Spleen (tissue), 11 donors: ENCODE results near the gene IRS1. TPM values are rescaled to one million over a fixed set of nuclear protein-coding genes. Genes with fewer than 3 reads are reported as not detected.

ENCODE experiments used
- DNase-seq: peaks from one replicate; pipeline ENCODE4 v3.0.0-alpha.2; 2020
- H3K27ac ChIP-seq, 8 donors: fragments of 200-600 bp; sonication (generic) in 7 of 8; 1 replicate in 4 of 8; 2 replicates in 4 of 8; pipeline versions ENCODE4 v1.5.0 to v1.8.0; 2016 to 2021; ENCODE audit warnings: inconsistent platforms in 4 of 8, mild to moderate bottlenecking in 4 of 8, moderate library complexity in 1 of 8
- H3K27me3 ChIP-seq, 7 donors: fragments of 200-600 bp; sonication (generic) in 6 of 7; replicated peaks in 1 of 7; 1 replicate in 4 of 7; 2 replicates in 3 of 7; pipeline versions ENCODE4 v1.5.0 to v1.8.0; 2016 to 2021; ENCODE audit warnings: inconsistent platforms in 3 of 7, mild to moderate bottlenecking in 1 of 7
- H3K36me3 ChIP-seq, 6 donors: fragments of 200-600 bp; sonication (generic) in 5 of 6; 1 replicate in 4 of 6; 2 replicates in 2 of 6; pipeline versions ENCODE4 v1.5.0 to v1.8.0; 2016 to 2021; ENCODE audit warnings: inconsistent platforms in 2 of 6
- H3K4me1 ChIP-seq, 6 donors: fragments of 200-600 bp; sonication (generic) in 5 of 6; 1 replicate in 3 of 6; 2 replicates in 3 of 6; pipeline versions ENCODE4 v1.5.0 to v1.8.0; 2016 to 2021; ENCODE audit warnings: inconsistent platforms in 3 of 6
- H3K4me3 ChIP-seq, 8 donors: fragments of 200-600 bp; sonication (generic) in 7 of 8; 1 replicate in 4 of 8; 2 replicates in 4 of 8; pipeline versions ENCODE4 v1.5.0 to v1.8.0; 2016 to 2021; ENCODE audit warnings: inconsistent platforms in 4 of 8, mild to moderate bottlenecking in 4 of 8, moderate library complexity in 2 of 8
- H3K9me3 ChIP-seq, 8 donors: fragments of 200-600 bp; sonication (generic) in 7 of 8; 1 replicate in 4 of 8; 2 replicates in 4 of 8; pipeline versions ENCODE4 v1.5.0 to v1.8.0; 2016 to 2021; ENCODE audit warnings: inconsistent platforms in 4 of 8
- POLR2A ChIP-seq, 3 donors: fragments of 450-650 bp; IDR thresholded peaks; one replicate each; pipeline ENCODE4 v1.5.1; 2017; ENCODE audit warnings: antibody characterized with exemption in 3 of 3, mild to moderate bottlenecking in 1 of 3
- POLR2AphosphoS5 ChIP-seq, 3 donors: sonication (generic); formaldehyde crosslinking; IDR thresholded peaks; one replicate each; pipeline ENCODE4 v1.5.1; 2017; ENCODE audit warnings: antibody characterized with exemption in 3 of 3
- WGBS, 5 donors: extraction: QIAGEN DNeasy Blood & Tissue Kit in 3 of 5; methylation state at CpG; one replicate each; pipeline versions ENCODE4 v1.1.5 to v1.1.7; 2013 to 2018; 5-methylcytosine and 5-hydroxymethylcytosine counted together
- intact Hi-C: fragments of 100-400 bp; cut with DNase I; formaldehyde crosslinking; loops from one replicate; pipeline ENCODE4 v1.15.0; 2023; ENCODE audit warnings: low total_unique reads
- polyA plus RNA-seq, 3 donors: library from polyadenylated mRNA; stranded (reverse); fragments of 200-250 nt; gene quantifications; one replicate each; pipeline ENCODE4 v1.2.1, GENCODE V29; 2013
- total RNA-seq, 7 donors: library from RNA; depleted of rRNA in 3 of 7; stranded (reverse); fragments of >200 nt in 3 of 7; fragmentation: NEBNext Ultra II Directional in 4 of 7; extraction: Animal tissue kit (Norgen Biotek cat#: 25700) in 4 of 7; gene quantifications; one replicate each; pipeline versions ENCODE4 v1.1.0 to v1.2.1, GENCODE V29; 2016 to 2021
- TF ChIP-seq, protein P1 (sequence below), 11 experiments: fragments of 200-600 bp in 7 of 11; fragments of 450-650 bp in 4 of 11; sonication (generic) in 4 of 11; IDR thresholded peaks in 8 of 11; conservative IDR thresholded peaks in 3 of 11; 1 replicate in 7 of 11; 2 replicates in 4 of 11; pipeline versions ENCODE4 v1.4.0 to v1.8.0; 2016 to 2021; ENCODE audit warnings: antibody characterized with exemption in 11 of 11, inconsistent platforms in 4 of 11, mild to moderate bottlenecking in 1 of 11
- donor health status: healthy with polysubstance abuse.
- donor health status: DM: no; HTN: no; CAD: no; lungs with moderate emphysema.
- donor health status: DM: no; HTN: no; CAD: no.
- donor health status: Bipolar disorder and iron deficiency.
- donor health status: healthy.
- donor health status: DM: no; HTN: no; CAD: no.
- donor health status: DM: yes; HTN: yes; CAD: no.

Gene IRS1
- total and polyA plus RNA-seq, 10 donors, result 0.89 to 11.6 (median 8.2) TPM

DNA sequence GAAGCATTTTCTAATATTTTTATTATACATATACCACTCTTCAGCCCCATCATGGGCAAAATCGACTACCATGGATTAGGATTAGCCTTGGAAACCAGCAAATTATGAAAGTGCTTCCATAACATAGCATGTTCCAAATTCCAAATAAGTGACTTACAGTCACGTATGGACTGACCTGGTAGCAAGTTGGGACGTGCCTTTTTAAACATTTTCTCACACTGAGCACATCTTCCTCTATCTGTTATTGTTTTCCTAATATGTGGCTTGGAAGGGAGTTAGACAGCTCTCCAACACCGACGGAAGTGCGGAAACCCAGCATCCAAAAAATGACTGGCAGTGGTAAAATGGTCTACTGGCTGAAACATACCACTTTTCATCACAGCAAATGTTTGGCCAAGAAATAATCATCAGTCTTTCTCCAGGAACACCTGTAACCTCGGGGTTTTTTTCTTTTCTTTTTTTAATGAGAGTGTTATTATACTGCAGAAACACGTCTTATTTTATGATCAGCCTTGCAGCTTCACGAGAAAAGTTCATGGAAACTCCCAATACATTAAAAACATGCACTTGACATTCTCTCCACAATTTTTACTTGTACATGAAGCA, 107.0 kb downstream of the IRS1 start:
- Histone ChIP-seq H3K27ac (no peak overlapping the region), H3K9me3 (peaks cover 0 to 7% (median 0%) of the 10 kb centered on the region in 8 donors), H3K27me3 (peaks cover 0 to 44% (median 9%) of the 10 kb centered on the region in 7 donors), H3K36me3 (no peaks in the 10 kb centered on the region), H3K4me3 (no peak overlapping the region), H3K4me1 (peaks cover 0 to 25% (median 11%) of the 10 kb centered on the region in 6 donors)
- WGBS, 5 donors, result 73 to 84% (median 82%) methylated on average over 9 of the region's 9 CpGs
- TF ChIP-seq POLR2A (IDR thresholded peaks at IDR 0.05) (no peak), POLR2AphosphoS5 (IDR thresholded peaks at IDR 0.05) (no peak)
- TF ChIP-seq, protein P1, sequence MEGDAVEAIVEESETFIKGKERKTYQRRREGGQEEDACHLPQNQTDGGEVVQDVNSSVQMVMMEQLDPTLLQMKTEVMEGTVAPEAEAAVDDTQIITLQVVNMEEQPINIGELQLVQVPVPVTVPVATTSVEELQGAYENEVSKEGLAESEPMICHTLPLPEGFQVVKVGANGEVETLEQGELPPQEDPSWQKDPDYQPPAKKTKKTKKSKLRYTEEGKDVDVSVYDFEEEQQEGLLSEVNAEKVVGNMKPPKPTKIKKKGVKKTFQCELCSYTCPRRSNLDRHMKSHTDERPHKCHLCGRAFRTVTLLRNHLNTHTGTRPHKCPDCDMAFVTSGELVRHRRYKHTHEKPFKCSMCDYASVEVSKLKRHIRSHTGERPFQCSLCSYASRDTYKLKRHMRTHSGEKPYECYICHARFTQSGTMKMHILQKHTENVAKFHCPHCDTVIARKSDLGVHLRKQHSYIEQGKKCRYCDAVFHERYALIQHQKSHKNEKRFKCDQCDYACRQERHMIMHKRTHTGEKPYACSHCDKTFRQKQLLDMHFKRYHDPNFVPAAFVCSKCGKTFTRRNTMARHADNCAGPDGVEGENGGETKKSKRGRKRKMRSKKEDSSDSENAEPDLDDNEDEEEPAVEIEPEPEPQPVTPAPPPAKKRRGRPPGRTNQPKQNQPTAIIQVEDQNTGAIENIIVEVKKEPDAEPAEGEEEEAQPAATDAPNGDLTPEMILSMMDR (IDR thresholded peaks at IDR 0.05 in 8 of 11, conservative IDR thresholded peaks at IDR 0.05 in 3 of 11), result no peak
- intact Hi-C loops, result no loop called here
- DNase-seq, result no peak

DNA sequence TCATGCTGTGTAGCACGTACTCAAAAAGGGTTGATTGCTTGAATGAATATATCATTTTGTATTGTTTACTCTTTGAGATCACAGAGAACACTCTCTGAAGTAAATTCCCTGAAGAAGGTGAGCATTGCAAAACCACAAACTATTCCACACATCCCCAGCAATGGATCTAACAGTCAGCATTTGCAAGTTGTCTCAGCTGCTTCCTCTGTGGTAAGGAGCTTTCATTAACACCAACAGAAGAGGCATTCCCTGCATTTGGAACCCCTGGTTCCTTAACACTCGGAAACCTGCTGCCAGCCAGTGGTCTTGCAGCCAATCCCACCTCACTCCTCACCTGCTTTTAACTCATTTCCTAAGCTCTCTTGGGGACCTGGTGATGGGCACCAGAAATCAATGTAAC, 108.4 kb downstream of the IRS1 start:
- TF ChIP-seq POLR2AphosphoS5 (IDR thresholded peaks at IDR 0.05), result no peak
- no peak for TF ChIP-seq POLR2A (IDR thresholded peaks at IDR 0.05)
- TF ChIP-seq, protein P1 (IDR thresholded peaks at IDR 0.05 in 8 of 11, conservative IDR thresholded peaks at IDR 0.05 in 3 of 11), result no peak
- DNase-seq, result no peak
- Histone ChIP-seq H3K9me3 (peaks cover 0 to 7% (median 0%) of the 10 kb centered on the region in 8 donors), H3K27me3 (peaks cover 0 to 49% (median 9%) of the 10 kb centered on the region in 7 donors), H3K36me3 (no peaks in the 10 kb centered on the region), H3K4me3 (no peak overlapping the region), H3K27ac (no peak overlapping the region), H3K4me1 (peaks cover 0 to 25% (median 11%) of the 10 kb centered on the region in 6 donors)
- WGBS, 5 donors, result 34 to 59% (median 50%) methylated on average over 2 of the region's 2 CpGs
- intact Hi-C loops, result no loop called here

DNA sequence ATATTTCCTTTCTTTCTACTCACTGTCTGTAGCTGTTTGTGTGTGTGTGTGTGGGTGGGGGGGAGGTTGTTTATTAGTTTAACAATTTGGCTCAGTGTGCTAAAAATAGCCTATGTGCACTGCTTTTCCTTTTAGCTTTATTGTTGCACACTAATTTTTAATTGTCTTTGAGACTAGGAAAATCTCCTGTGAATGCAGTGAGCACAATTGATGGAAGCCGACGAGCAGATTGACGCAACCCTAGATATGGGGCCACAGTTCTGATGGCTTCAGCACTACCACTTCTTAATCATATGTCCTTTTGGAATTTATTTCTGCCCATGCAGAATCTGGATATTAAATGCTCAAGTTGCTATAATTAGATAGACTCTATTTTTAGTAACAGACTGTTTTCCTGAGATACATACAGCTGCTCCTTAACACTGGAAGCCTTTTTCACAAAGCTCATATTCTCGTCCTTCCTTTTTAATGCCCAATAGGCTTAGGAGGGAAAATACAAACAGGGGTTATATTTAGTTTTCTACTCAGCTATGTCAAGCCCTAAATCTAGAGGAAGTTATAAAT, 109.1 kb downstream of the IRS1 start:
- 13 to 30% (median 24%) methylated on average over 4 of the region's 4 CpGs for WGBS, 5 donors
- no peak for TF ChIP-seq POLR2A (IDR thresholded peaks at IDR 0.05)
- TF ChIP-seq, protein P1 (IDR thresholded peaks at IDR 0.05 in 8 of 11, conservative IDR thresholded peaks at IDR 0.05 in 3 of 11), result no peak
- no peak for TF ChIP-seq POLR2AphosphoS5 (IDR thresholded peaks at IDR 0.05)
- peaks cover 0 to 7% (median 0%) of the 10 kb centered on the region in 8 donors for H3K9me3 ChIP-seq
- intact Hi-C loops, result no loop called here
- H3K4me1 ChIP-seq, result peaks cover 0 to 25% (median 11%) of the 10 kb centered on the region in 6 donors
- H3K4me3 ChIP-seq, result no peak overlapping the region
- DNase-seq, result no peak
- H3K27me3 ChIP-seq, result peaks cover 0 to 49% (median 9%) of the 10 kb centered on the region in 7 donors
- H3K36me3 ChIP-seq, result no peaks in the 10 kb centered on the region
- H3K27ac ChIP-seq, result no peak overlapping the region

DNA sequence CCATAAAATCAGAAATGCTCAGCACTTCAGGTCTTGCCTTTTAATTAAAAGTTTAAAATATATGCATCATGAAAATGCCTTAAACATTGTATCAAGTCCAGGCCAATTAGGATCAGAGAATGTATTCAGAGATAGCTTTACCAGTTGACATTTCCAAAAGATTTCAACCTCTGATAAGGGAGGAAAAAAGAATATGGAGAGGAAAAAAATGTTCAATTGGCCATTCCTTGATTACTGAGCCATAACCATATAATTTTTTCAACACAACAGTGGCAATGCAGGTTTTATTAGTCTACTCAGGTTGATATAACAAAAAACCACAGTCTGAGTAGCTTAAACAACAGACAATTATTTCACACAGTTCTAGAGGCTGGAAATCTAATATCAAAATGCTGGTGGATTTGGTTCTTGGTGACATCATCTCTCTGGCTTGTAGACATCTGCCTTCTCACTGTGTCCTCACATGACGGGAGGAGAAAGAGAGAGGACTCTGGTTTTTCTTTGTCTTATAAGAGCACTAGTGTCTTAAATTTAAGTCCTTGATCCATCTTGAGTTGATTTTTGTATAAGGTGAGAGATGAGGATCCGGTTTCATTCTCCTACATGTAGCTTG, 111.9 kb downstream of the IRS1 start:
- 79 to 96% (median 91%) methylated on average over 2 of the region's 2 CpGs for whole genome bisulfite sequencing, 5 donors
- Histone ChIP-seq H3K4me3 (no peak overlapping the region), H3K4me1 (peaks cover 0 to 10% (median 6%) of the 10 kb centered on the region in 6 donors), H3K27me3 (peaks cover 0 to 49% (median 9%) of the 10 kb centered on the region in 7 donors), H3K27ac (no peak overlapping the region), H3K36me3 (no peaks in the 10 kb centered on the region), H3K9me3 (peaks cover 0 to 7% (median 0%) of the 10 kb centered on the region in 8 donors)
- no peak for DNase-seq
- intact Hi-C loops, result no loop called here
- TF ChIP-seq POLR2AphosphoS5 (IDR thresholded peaks at IDR 0.05) (no peak), POLR2A (IDR thresholded peaks at IDR 0.05) (no peak)
- TF ChIP-seq, protein P1 (IDR thresholded peaks at IDR 0.05 in 8 of 11, conservative IDR thresholded peaks at IDR 0.05 in 3 of 11), result no peak
